ENCODE measurements around the gene TOPORS.

Gene TOPORS

GRCh38 chr9:32518276-32518675, 34.1 kb downstream of the TOPORS start:
- ATAC-seq (replicated peaks) (no peak), DNase-seq (no peak)
- Mint-ChIP-seq H3K9me3 (no peaks in the 10 kb centered on the region), H3K4me3 (no peak overlapping the region), H3K4me1 (ENCODE audit: low read depth in 2 of 2) (peaks cover 28 to 49% of the 10 kb centered on the region in 2 donors), H3K27me3 (no peaks in the 10 kb centered on the region), H3K36me3 (ENCODE audit: insufficient read depth) (peaks cover under 1% of the 10 kb centered on the region), H3K27ac (peak overlapping the region; percentile 42 to 65)

DNA sequence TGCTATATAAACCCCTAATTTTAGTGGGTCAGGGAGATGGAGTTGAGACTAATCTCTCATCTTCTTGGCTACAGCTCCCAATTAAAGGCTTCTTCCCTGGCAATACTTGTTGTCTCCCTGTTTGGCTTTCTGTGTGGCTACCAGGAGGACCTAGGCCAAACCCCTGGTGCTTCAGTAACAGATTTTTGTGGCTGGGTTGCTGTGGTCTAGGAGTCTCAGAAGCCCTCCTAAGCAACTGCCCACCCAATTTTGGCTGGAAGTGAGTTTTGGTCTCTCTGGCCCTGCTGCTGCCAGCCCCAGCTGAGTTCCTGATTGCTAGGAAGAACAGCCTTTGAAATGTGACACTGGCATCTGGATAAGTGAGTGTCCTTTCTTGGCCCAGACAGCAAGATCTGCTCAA, 36.1 kb downstream of the TOPORS start:
- Mint-ChIP-seq H3K4me1 (ENCODE audit: low read depth in 2 of 2) (peaks cover 36 to 49% of the 10 kb centered on the region in 2 donors), H3K36me3 (ENCODE audit: insufficient read depth) (no peaks in the 10 kb centered on the region), H3K4me3 (no peak overlapping the region), H3K27ac (peak overlapping the region; percentile 55 to 60), H3K9me3 (no peaks in the 10 kb centered on the region), H3K27me3 (no peaks in the 10 kb centered on the region)
- DNase-seq = no peak
- no peak for ATAC-seq (replicated peaks)

DNA sequence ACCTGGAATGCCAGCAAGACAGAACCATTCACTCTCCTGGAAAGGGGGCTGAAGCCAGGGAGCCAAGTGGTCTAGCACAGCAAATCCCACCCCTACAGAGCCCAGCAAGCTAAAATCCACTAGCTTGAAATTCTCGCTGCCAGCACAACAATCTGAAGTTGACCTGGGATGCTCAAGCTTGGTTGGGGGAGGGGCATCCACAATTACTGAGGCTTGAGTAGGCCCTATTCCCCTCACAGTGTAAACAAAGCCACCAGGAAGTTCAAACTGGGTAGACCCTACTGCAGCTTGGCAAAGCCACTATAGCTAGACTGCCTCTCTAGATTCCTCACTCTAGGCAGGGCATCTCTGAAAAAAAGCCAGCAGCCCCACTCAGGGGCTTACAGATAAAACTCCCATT, 43.7 kb downstream of the TOPORS start:
- no peaks in the 10 kb centered on the region for H3K36me3 Mint-ChIP-seq (ENCODE audit: insufficient read depth)
- no peaks in the 10 kb centered on the region for H3K27me3 Mint-ChIP-seq
- no peak for ATAC-seq (replicated peaks)
- H3K4me1 Mint-ChIP-seq (ENCODE audit: low read depth in 2 of 2) = peaks cover 44 to 45% of the 10 kb centered on the region in 2 donors
- no peak overlapping the region for H3K4me3 Mint-ChIP-seq
- no peaks in the 10 kb centered on the region for H3K9me3 Mint-ChIP-seq
- H3K27ac Mint-ChIP-seq = peak overlapping the region in 1 of 2 donors; percentile 75
- DNase-seq = no peak

DNA sequence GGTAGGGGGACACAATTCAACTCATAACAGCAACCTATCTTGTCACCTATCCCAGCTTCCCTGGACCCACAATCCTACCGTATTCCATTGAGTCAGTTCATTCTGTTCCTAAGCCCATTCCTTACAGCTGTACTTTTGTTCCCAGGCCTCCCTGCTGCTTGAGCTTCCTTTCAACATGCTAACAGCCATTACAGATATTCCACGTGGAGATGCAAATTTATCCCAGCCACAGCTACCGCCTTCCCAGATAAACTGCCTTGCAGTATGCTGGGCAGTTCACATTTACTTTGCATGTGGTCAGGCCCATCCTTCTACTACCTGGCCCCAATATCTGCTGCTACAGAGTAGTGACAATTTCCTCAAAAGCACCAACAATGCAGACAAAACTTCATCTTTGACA, 49.4 kb downstream of the TOPORS start:
- Mint-ChIP-seq H3K27me3 (no peaks in the 10 kb centered on the region), H3K4me3 (no peak overlapping the region), H3K27ac (peak overlapping the region; percentile 78 to 95), H3K4me1 (ENCODE audit: low read depth in 2 of 2) (peaks cover 12 to 17% of the 10 kb centered on the region in 2 donors), H3K9me3 (no peaks in the 10 kb centered on the region), H3K36me3 (ENCODE audit: insufficient read depth) (peaks cover 36% of the 10 kb centered on the region)
- DNase-seq = no peak
- ATAC-seq (replicated peaks) = no peak

DNA sequence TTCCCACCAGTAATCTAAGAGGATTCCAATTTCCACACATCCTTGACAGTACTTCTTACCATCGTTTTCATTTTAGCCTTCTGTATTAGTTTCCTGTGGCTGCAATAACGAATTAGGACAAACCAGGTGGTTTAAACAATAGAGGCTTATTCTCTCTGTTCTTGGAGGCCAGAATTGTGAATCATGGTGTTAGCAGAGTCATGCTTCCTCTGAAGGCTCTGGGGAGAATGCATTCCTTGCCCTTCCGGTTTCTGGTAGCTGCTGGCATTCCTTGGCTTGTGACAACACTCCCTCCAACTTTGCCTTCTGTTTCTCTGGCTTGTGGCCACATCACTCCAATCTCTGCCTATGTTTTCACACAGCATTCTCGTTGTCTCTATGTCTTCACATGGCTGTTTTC, 49.9 kb downstream of the TOPORS start:
- Mint-ChIP-seq H3K36me3 (ENCODE audit: insufficient read depth) (peaks cover 40% of the 10 kb centered on the region), H3K4me1 (ENCODE audit: low read depth in 2 of 2) (peaks cover 12 to 15% of the 10 kb centered on the region in 2 donors), H3K4me3 (no peak overlapping the region), H3K9me3 (no peaks in the 10 kb centered on the region), H3K27me3 (no peaks in the 10 kb centered on the region), H3K27ac (peak overlapping the region; percentile 78 to 95)
- ATAC-seq (replicated peaks) (no peak), DNase-seq (no peak)

DNA sequence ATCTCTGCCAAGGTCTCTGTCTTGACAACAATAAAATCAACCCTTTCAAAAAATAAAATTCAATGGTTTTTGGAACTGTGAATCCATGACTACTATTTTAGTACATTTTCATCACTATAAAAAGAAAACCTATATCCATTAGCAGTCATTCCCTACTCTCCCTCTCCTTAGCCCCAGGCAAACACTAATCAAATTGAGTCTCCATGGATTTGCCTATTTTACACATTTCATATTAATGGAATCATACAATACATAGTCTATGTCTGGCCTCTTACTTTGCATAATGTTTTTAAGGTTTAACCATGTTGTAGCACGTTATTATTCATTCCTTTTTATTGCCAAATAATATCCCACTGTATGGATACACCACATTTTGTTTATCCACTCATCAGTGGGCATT, 50.5 kb downstream of the TOPORS start:
- Mint-ChIP-seq H3K27me3 (no peaks in the 10 kb centered on the region), H3K9me3 (no peaks in the 10 kb centered on the region), H3K36me3 (ENCODE audit: insufficient read depth) (peaks cover 46% of the 10 kb centered on the region), H3K4me1 (ENCODE audit: low read depth in 2 of 2) (peaks cover 12 to 15% of the 10 kb centered on the region in 2 donors), H3K27ac (peak overlapping the region in 1 of 2 donors; percentile 17), H3K4me3 (no peak overlapping the region)
- ATAC-seq (replicated peaks) (no peak), DNase-seq (no peak)

DNA sequence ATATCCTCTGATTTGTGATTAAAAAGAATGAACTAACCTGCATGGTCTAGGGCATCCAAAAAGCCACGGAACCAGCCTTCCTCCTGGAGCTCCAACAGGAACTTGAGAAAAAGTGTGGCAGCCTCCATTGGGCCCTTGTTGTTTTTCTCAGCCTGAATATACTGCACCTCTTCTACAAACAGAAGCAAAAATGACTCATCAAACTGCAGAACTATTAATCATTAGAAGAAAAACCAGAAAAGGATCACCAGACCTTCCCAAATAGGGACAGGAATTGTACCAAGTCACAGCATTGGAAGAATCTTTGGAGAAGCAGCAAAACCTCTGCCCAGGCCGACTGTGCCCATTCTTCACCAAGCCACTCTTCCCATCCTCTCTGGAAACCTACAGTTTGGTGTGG, 51.6 kb downstream of the TOPORS start:
- peaks cover 48% of the 10 kb centered on the region for H3K36me3 Mint-ChIP-seq (ENCODE audit: insufficient read depth)
- DNase-seq = no peak
- peaks cover 12 to 14% of the 10 kb centered on the region in 2 donors for H3K4me1 Mint-ChIP-seq (ENCODE audit: low read depth in 2 of 2)
- no peaks in the 10 kb centered on the region for H3K27me3 Mint-ChIP-seq
- ATAC-seq (replicated peaks) = no peak
- no peak overlapping the region for H3K4me3 Mint-ChIP-seq
- no peaks in the 10 kb centered on the region for H3K9me3 Mint-ChIP-seq
- no peak overlapping the region for H3K27ac Mint-ChIP-seq

DNA sequence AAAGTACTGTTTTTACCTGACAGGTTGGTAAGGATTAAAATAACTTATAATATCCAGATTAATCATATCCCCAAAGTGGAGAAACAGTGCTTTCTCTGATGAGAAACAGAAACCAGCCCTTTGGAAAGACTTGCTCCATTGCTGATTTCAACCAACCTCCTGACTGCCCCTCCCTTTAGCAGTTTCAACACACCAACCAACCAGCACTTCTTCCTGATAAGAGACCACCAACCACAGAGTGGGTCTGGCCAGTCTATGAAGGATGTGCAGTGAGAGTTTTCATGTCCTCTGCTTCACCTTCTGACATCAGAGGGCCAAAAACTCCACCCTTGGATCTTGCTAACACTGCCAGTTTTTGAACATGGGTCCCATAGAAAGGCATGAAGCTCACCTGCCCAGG, 54.5 kb downstream of the TOPORS start:
- Mint-ChIP-seq H3K36me3 (ENCODE audit: insufficient read depth) (peaks cover 62% of the 10 kb centered on the region), H3K9me3 (no peaks in the 10 kb centered on the region), H3K27ac (peak overlapping the region in 1 of 2 donors; percentile 79), H3K4me1 (ENCODE audit: low read depth in 2 of 2) (peaks cover 11 to 12% of the 10 kb centered on the region in 2 donors), H3K27me3 (no peaks in the 10 kb centered on the region), H3K4me3 (no peak overlapping the region)
- no peak for ATAC-seq (replicated peaks)
- no peak for DNase-seq

DNA sequence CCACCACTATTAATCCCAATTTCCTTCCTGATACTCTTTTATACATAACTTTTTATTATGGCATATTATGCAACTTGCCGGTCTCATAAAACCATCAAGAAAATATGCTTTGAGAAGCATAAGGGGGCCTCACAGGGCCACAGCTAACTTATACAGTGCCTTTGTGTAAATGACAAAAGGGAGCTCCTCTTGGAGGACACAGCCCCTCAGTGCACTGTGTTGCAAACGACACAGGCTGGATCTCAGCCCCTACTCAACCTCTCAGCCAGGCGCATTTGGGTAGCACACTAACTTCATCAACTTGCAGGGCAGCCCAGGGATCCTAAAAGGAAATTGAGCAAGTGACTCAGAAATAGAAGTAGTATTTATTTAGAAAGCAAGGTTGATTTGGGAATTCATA, 61.8 kb downstream of the TOPORS start:
- peaks cover 76% of the 10 kb centered on the region for H3K36me3 Mint-ChIP-seq (ENCODE audit: insufficient read depth)
- ATAC-seq (replicated peaks) (no peak), DNase-seq (no peak)
- H3K27me3 Mint-ChIP-seq = no peaks in the 10 kb centered on the region
- no peaks in the 10 kb centered on the region for H3K9me3 Mint-ChIP-seq
- no peak overlapping the region for H3K27ac Mint-ChIP-seq
- no peak overlapping the region for H3K4me3 Mint-ChIP-seq
- H3K4me1 Mint-ChIP-seq (ENCODE audit: low read depth in 2 of 2) = no peaks in the 10 kb centered on the region
